ENCODE data around the gene MAP3K13.

GRCh38 chr3:185528532-185528931 lies 165.6 kb downstream of the MAP3K13 start:
- TF ChIP-seq, protein P1, sequence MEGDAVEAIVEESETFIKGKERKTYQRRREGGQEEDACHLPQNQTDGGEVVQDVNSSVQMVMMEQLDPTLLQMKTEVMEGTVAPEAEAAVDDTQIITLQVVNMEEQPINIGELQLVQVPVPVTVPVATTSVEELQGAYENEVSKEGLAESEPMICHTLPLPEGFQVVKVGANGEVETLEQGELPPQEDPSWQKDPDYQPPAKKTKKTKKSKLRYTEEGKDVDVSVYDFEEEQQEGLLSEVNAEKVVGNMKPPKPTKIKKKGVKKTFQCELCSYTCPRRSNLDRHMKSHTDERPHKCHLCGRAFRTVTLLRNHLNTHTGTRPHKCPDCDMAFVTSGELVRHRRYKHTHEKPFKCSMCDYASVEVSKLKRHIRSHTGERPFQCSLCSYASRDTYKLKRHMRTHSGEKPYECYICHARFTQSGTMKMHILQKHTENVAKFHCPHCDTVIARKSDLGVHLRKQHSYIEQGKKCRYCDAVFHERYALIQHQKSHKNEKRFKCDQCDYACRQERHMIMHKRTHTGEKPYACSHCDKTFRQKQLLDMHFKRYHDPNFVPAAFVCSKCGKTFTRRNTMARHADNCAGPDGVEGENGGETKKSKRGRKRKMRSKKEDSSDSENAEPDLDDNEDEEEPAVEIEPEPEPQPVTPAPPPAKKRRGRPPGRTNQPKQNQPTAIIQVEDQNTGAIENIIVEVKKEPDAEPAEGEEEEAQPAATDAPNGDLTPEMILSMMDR (conservative IDR thresholded peaks at IDR 0.05 in 1 of 2, IDR thresholded peaks at IDR 0.05 in 1 of 2; ENCODE audit: low read depth in 1 of 2, low read length in 2 of 2) = no peak
- no peak for TF ChIP-seq EZH2 (IDR thresholded peaks at IDR 0.05; ENCODE audit: low read length, missing control alignments)

All from fibroblast of lung (primary cell).